Neutrophil (primary cell): ENCODE measurements around the gene STAT1.

Experiments
- H3K27ac ChIP-seq: fragments of 200-600 bp; sonication (generic); 2 replicates; pipeline ENCODE4 v1.5.1; 2016; ENCODE audit warnings: mild to moderate bottlenecking, moderate library complexity
- H3K27me3 ChIP-seq: fragments of 200-600 bp; sonication (generic); 2 replicates; pipeline ENCODE4 v1.6.0; 2016; ENCODE audit warnings: mild to moderate bottlenecking
- H3K36me3 ChIP-seq: fragments of 200-600 bp; sonication (generic); 2 replicates; pipeline ENCODE4 v1.5.1; 2017
- H3K4me1 ChIP-seq, 2 experiments: fragments of 200-600 bp in 1 of 2; sonication (generic) in 1 of 2; 1 replicate in 1 of 2; 2 replicates in 1 of 2; pipeline versions ENCODE4 v1.5.1 to v1.6.1; 2013 to 2016; ENCODE audit warnings: low read depth in 1 of 2, low read length in 1 of 2, mild to moderate bottlenecking in 1 of 2, moderate library complexity in 1 of 2; ENCODE audit not compliant: control insufficient read depth in 1 of 2, insufficient read depth in 1 of 2
- H3K4me3 ChIP-seq, 2 experiments: fragments of 200-600 bp in 1 of 2; sonication (generic) in 1 of 2; 1 replicate in 1 of 2; 2 replicates in 1 of 2; pipeline ENCODE4 v1.5.1; 2013 to 2016; ENCODE audit warnings: low read depth in 1 of 2, low read length in 1 of 2, mild to moderate bottlenecking in 1 of 2, moderate library complexity in 1 of 2
- H3K9me3 ChIP-seq: fragments of 200-600 bp; sonication (generic); 2 replicates; pipeline ENCODE4 v1.5.1; 2016
- CTCF ChIP-seq: fragments of 200-600 bp; sonication (generic); IDR thresholded peaks from 2 replicates; pipeline ENCODE4 v1.5.1; 2016; ENCODE audit warnings: antibody characterized with exemption

The STAT1 gene

DNA sequence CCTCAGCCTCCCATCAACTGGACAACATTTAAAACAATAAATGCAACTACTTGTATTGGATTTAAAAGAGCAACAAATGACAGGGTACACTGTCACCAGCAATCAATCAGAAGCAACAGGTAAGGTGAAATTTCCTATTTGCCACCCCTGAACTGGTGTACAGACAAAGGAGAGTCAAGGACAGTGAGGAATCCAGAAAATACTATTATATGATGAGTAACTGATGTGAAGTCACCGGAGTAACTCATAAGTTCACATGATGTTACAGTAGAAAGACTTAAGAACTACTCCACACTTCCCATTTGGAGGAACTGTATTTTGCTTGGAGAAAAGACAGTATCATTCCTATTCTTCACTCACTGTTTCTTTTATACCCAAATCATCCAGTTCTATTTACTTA lies 4.1 kb upstream of the STAT1 start:
- TF ChIP-seq CTCF = no peak
- H3K27ac ChIP-seq = no peak overlapping the region
- no peaks in the 10 kb centered on the region for H3K36me3 ChIP-seq
- H3K4me3 ChIP-seq = no peak overlapping the region
- H3K4me1 ChIP-seq = peaks cover 42 to 44% of the 10 kb centered on the region in 2 experiments
- H3K9me3 ChIP-seq = no peaks in the 10 kb centered on the region
- no peaks in the 10 kb centered on the region for H3K27me3 ChIP-seq

GRCh38 chr2:191015831-191016230 lies 1.9 kb upstream of the STAT1 start:
- H3K4me3 ChIP-seq = no peak overlapping the region
- no peak overlapping the region for H3K27ac ChIP-seq
- H3K9me3 ChIP-seq = no peaks in the 10 kb centered on the region
- H3K36me3 ChIP-seq = peaks cover 14% of the 10 kb centered on the region
- no peaks in the 10 kb centered on the region for H3K27me3 ChIP-seq
- TF ChIP-seq CTCF = no peak
- H3K4me1 ChIP-seq = peaks cover 42 to 43% of the 10 kb centered on the region in 2 experiments

DNA sequence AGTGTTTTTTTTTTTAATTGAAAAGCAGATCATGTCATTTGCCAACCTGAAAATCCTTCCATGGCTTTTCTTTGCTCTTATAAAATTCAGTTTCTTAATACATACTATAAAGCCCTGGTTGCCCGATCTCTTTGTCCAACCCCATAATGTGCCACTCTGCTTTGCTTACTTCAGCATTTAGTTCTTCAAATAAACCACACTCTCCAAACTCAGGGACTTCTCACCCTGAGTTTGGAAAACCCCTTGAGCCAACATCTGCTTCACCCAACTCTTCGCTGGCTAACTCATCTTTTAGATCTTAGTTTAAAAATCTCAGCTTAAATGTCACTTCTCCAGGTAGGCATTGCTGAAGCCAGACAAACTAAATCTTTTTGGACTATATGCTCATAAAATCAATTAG lies 1.3 kb upstream of the STAT1 start:
- TF ChIP-seq CTCF = no peak
- no peaks in the 10 kb centered on the region for H3K27me3 ChIP-seq
- H3K36me3 ChIP-seq = peaks cover 19% of the 10 kb centered on the region
- no peaks in the 10 kb centered on the region for H3K9me3 ChIP-seq
- peak overlapping the region; percentile 96 for H3K27ac ChIP-seq
- H3K4me3 ChIP-seq = peak overlapping the region; percentile 96 to 97
- H3K4me1 ChIP-seq = peaks cover 43 to 46% of the 10 kb centered on the region in 2 experiments

DNA sequence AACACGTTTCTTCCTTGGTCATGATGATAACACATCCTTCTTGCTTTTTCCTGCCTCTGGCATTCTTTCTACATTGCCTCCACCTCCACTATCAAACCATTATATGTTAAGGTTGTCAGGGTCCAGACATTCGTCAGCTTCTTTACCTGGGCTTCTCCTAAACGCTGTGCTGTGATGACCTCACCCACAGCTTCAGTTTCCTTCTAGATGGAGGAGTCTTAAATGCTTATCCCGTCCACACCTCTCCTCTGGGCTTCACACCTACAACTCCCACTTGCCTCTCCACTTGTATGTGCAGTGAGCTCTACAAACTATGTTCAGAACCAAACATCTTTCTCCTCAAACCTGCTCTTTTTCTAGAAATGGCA lies 666 bp upstream of the STAT1 start:
- H3K4me3 ChIP-seq = peak overlapping the region; percentile 96 to 97
- peaks cover 38 to 40% of the 10 kb centered on the region in 2 experiments for H3K4me1 ChIP-seq
- H3K27ac ChIP-seq = peak overlapping the region; percentile 96
- H3K9me3 ChIP-seq = no peaks in the 10 kb centered on the region
- TF ChIP-seq CTCF = no peak
- H3K27me3 ChIP-seq = no peaks in the 10 kb centered on the region
- peaks cover 25% of the 10 kb centered on the region for H3K36me3 ChIP-seq

GRCh38 chr2:191013682-191013931 lies 364 bp downstream of the STAT1 start:
- Histone ChIP-seq H3K27me3 (no peaks in the 10 kb centered on the region), H3K4me3 (peak overlapping the region; percentile 96 to 97), H3K4me1 (peaks cover 35 to 37% of the 10 kb centered on the region in 2 experiments), H3K9me3 (no peaks in the 10 kb centered on the region), H3K36me3 (peaks cover 35% of the 10 kb centered on the region), H3K27ac (peak overlapping the region; percentile 96)
- no peak for TF ChIP-seq CTCF
